ENCODE results near the gene SREBF2.
"Not testable (repeated sequence)": the region's sequence is repeated elsewhere in the genome, so short reads cannot be mapped to it uniquely, and the experiment has no call there.

The SREBF2 gene

DNA sequence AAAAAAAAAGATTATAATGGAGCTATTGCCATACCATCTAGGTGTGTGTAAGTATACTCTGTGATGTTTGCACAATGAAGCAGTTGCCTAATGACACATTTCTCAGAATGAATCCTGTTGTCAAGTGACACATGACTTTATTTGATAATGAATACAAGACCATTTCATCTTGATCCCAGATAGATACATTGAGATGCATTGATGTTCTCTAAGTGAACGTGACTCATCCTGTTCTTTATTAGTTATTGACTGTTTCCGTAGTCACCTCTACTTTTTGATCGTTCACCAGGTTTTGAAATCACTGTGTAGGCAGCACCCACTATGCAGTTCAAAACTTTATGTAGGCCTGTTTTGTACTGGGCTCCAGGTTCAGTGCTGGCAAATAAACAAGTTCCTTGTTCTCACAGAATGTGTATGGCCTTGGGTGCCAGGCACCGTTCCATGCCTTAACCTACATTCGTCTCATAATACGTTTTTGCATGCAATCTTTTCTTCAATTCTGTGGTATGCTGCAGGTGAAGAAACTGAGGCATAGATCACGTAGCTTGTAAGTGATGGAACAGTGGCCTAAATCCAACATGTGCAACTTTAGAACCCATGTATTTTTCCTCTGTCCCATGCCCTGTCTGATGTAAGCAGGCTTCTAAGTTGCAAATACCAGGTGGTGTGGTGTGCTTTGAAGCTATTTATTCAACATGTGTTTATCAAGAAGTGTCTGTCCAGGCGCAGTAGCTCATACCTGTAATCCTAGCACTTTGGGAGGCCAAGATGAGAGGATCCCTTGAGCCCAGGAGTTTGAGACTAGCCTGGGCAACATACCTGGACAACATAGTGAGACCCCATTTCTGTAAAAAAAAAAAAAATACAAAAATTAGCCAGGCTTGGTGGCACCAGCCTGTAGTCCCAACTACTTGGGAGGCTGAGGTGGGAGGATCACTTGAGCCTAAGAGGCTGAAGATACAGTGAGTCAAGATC is 10.4 kb downstream of the SREBF2 start:
- DNase-seq (ENCODE audit: low spot score) = no peak

DNA sequence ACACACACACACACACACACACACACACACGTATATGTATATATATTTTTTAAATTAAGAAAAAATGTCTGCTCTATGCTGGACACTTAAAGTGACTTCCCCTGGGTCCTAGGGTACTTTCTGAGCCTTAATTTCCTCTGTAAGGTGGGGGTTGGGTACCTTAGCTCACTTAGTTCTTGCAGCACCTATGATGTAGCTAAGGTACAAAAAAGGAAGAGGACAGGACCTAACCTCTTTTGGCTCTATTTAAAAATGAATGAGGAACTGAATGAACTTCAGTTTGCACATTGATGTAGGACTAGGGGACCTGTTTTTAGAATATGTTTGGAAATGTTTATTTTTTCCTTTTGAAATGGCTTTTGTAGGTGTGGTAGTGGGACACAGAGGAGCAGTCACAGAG is 11.1 kb downstream of the SREBF2 start:
- DNase-seq (ENCODE audit: low spot score) = no peak

DNA sequence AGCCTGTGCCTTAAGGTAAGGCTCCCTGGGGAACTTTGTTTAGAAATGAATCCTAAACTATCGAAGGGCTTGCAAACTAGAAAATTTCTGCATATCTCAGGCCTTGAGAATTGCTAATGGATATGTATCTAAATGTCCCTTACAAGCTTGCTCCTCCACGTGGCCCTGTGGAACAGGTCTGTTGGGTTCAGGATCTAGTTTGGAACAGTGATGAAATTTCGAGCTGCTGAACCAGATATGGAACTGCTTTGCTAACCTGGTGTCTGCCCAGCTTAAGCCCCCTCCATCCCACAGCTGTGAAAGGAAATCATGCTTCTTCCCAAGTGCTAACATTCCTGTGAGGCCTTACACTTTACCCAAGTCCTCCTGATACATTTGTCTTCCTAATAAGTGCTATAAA is 11.6 kb downstream of the SREBF2 start:
- no peak for DNase-seq (ENCODE audit: low spot score)

DNA sequence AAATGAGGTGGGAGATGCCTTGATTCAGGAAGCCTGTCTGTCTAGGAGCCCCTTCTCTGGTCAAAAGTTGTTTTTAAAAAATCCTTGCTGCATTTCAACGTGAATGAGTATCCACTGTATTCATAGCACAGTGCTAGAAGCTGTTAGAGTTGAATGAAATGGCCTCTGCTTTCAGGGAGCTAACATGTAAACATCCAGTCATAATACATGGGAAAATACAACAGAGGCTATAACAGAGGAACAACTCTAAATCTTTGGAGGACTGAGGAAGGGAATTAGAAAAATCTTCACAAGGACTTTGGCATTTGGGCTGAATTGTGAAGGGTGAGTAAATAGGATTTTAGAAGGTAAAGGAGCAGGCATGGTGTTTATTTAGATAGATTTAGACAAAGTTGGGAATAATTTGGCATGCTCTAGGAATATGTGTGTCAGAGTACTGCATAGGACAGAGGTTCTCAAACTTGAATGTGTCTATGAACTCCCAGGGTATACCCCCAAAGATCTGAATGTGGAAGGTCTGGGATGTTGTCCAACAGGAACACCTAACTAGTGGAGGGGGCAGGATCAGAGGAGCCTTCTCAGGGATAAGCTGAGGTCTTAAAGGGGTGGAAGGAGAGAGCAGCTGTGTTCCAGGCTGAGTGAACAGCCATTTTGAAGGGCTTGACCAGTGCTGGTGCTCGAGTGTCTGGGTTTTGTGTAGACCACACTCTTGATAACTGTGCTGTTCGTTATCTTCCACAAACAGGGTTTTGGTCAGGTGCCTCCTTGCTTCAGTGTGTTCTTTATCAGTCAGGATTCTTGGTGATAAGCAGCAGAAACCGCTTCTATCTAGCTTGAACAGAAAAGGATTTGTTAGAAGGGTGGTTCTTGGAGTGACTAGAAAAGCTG is 12.7 kb downstream of the SREBF2 start:
- no peak for DNase-seq (ENCODE audit: low spot score)

DNA sequence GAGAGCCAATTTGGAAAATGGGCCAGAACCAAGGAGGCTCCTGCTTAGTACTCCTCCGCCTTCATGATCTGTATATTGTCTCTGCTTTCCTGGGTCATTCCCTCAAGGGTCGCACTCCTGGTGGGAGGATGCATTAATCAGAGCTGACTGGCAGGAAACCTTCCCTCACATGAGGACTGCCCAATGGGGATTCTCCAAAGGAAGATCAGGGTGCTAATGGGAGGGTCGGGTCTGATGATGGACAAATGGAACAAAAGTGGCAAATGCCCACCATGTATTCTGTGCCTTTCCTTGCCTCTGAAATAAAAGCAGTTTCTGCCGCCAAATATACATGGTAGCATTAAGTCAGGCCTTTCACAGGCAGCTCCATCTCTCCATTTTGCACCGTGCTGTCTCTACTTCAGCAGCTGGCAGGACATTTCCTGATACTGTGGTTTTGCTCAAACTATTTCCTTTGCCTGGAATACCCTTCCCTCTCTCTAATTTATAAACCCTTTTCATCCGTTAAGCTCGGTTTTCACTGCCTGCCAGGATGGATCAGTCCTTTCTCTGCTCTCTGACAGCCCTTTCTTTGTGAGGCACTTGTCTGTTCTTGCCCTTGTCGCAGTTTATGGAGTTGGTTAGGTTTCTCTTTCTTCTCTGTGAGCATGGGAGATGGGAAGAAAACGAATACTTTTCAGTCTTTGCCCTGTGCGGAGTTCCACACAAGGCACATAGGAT is 13.5 kb downstream of the SREBF2 start:
- DNase-seq (ENCODE audit: low spot score) = no peak

DNA sequence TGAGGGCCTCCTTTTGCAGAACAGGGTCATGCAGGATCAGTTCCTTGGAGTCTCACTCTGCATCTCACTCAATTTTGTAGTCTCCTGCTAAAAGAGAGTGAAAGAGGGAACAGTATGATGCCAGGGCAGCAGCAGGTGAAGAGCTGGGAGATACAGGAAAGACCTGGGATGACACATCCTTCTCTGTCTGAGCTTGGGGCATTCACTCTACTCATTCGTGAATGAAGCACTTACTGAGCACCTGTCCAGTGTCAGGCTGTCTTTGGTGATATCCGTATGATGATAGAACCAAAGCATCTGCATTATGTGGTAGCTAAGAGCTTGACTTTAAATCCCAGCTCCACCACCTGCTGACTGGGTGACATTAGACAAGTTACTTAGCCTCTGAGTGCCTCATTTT is 14.4 kb downstream of the SREBF2 start:
- DNase-seq (ENCODE audit: low spot score) = no peak

DNA sequence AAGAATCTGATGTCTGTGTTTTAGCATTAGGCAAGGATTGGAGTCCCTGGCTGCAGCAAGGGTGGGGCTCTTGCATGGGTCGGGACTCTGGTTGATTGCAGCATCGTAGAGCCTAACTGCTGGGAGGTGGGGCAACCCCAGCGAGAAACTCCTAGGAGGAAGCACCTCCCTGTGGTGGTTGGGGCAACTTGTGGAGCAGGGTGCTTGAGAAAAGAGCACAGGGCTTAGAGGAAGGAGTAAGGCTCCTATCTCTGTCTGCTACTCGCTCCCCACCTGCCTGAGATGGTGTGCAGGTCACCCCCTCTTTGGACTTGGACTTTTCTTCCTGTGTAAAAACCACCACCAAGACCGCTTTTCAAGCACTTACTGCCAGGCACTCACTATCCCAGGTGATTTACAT is 15.6 kb downstream of the SREBF2 start:
- no peak for DNase-seq (ENCODE audit: low spot score)

DNA sequence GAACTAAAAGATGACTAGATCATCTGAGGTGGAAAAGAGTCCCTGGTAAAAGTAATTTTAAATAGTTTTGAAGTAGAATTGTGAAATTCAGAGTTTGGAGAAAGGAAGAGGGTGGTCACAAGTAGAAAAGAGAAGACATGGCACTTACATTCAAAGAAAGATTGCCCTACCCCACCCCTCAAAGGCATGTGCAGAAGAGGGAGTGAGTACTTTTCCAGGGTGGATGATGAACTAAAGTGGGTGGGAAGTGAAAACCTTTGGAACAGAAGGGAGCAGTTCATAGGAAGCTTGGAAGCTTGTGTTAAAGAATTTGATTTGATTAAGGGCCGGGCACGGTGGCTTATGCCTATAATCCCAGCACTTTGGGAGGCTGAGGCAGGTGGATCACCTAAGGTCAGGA is 23.6 kb downstream of the SREBF2 start:
- no peak for DNase-seq (ENCODE audit: low spot score)

DNA sequence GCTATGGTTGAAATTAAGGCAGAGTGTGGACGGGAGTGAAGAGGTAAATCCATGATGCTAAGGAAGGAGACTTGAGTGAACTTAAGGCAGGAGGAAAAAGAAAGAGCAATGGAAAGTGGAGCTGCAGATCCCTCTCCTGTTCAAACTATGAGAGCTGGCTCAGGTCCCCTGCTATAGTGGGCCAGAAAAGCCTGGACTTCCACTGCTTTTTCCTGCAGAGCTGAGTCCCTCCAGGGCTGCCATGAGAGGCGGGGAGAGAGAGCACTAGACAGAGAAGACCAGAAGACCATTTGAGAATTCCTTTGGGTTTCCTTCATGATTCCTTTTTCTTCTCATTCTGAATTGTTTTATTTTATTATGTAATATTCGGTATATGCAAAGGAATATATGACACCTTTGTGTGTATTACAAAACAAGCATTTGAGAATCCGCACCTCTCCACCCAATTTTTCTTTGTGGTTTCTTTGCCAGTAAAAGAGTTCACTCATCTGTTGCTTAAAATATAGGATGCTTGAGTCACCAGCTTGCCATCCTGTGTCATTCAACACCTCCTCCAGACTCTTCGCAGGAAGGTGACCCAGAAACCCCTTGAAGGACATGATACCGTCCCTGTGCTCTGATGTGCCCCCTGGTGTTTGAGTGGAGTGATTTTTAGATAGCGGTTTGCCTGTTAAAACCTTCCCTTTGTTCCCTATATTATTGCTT is 24.4 kb downstream of the SREBF2 start:
- DNase-seq (ENCODE audit: low spot score) = peak; percentile 77

DNA sequence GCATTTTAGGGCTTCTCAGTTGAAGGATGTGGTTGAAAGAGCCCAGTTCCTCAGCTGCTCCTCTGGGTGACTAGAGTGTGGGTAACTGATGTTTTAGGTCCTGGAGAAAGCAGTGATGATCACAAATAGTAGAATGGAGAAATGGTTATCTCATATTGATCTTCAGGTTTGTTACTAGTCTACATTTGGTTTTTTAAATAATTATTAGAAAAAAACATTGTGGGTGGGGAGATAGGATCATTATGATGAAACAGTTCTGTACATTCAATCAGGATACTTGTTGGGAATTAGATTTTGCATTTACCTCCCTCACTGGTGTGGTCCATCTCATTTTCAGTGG is 24.9 kb downstream of the SREBF2 start:
- DNase-seq (ENCODE audit: low spot score) = no peak

DNA sequence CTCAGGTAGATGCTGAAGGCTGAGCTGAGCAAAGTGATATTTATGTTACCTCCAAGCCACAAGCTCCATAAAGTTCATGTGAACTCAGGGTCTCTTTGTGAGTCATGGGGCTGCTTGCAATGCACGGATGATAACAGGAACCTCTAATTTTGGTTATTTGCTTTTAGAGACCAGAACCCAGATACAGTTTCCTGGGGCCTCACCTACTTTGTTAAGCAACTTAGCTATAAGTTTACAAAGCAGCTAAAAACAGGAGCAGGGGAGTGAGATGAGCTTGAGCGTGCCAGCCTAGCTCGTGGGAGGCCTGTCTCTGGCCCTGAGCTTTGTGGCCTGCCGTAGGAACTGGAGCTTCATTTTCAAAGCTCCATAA is 29.2 kb downstream of the SREBF2 start:
- no peak for DNase-seq (ENCODE audit: low spot score)

DNA sequence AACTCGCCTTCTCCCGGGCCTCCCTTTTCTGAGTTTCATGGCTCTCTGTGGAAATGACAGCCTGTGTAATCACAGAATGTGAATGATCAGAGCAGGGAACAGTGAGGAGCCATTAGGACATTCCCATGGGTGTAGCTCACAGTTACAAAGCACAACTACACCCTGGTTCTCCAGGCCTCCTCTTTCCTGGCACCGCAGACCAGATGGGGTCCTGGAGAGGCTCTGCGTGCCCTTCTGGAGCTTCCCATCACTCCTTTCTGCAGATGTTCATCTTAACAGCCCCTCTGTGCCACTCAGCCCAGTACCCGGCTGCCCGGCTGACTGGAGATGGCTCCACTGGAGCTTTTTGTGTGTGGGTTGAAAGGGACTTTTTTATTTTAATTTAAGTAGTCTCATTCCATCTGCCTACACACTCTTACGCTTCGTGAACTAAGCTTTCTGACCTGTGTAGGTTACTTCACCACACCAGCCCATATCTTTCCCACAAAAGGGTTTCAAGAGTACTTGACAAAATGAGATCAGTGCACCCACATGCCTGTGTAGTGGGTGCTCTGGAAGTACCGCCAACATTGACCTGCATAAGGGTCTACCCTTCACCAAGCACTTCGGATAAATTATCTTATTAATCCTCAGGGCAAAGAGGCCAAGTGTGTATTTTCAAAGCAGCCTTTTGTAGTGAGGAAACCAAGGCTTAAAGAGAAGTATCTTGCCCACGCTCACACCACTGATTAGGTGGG is 29.8 kb downstream of the SREBF2 start:
- DNase-seq (ENCODE audit: low spot score) = no peak

DNA sequence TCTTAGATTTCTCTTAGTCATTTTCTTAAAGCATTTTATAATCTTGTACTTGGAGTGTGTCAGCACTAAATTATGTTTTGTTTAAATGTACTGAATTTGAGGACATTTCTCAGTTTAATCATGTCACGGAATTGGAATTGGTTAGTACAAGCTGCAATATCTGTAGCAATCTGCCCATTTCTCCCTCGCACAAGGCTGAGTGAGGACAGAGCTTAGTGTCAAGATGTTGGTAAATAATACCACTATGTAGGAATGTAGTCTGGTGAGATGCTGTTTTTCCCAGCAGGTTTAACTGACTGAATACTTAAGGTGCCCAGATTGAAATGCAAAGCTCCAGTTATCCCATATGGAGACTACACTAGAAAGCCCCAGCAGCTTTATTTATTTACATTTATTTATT is 30.6 kb downstream of the SREBF2 start:
- no peak for DNase-seq (ENCODE audit: low spot score)

DNA sequence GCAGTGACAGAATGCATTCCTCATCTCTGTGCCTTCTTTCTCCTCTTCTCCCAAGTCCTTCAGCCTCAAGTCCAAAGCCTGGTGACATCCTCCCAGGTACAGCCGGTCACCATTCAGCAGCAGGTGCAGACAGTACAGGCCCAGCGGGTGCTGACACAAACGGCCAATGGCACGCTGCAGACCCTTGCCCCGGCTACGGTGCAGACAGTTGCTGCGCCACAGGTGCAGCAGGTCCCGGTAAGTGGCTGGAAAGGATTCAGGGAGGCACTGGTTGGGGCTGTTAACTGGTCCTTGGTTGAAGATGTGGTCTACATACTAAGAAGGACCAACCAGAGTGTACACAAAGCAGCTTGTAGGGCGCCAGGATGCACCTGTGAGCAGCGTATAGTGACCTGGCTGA is 35.7 kb downstream of the SREBF2 start:
- DNase-seq (ENCODE audit: low spot score) = no peak

DNA sequence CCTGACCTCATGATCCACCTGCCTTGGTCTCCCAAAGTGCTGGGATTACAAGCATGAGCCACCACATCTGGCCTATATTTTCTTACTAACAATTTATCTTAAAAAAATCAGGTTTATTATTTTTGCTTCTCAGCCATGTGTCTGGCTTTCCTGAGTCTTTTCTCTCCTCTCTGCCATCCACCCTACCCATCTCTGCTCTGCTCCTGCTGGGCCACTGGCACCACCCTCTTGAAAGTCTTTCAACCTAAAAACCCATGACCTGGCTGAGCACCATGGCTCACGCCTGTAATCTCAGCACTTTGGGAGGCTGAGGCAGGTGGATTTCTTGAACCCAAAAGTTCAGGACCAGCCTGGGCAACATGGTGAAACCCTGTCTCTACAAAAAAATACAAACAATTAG is 37.2 kb downstream of the SREBF2 start:
- DNase-seq (ENCODE audit: low spot score) = not testable (repeated sequence)

DNA sequence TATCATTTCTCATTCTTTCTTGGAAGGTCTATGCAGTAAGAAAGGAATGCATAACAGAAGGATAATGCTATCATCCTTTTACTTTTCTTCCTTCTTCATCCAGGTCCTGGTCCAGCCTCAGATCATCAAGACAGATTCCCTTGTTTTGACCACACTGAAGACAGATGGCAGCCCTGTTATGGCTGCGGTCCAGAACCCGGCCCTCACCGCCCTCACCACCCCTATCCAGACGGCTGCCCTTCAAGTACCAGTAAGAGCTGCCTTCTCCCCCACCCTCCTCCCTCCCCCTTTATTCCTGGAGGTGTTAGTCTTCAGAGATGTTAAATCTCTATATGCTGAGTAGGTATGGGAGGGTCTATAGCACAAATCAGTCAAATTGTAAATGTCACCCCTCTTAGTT is 37.9 kb downstream of the SREBF2 start:
- no peak for DNase-seq (ENCODE audit: low spot score)

DNA sequence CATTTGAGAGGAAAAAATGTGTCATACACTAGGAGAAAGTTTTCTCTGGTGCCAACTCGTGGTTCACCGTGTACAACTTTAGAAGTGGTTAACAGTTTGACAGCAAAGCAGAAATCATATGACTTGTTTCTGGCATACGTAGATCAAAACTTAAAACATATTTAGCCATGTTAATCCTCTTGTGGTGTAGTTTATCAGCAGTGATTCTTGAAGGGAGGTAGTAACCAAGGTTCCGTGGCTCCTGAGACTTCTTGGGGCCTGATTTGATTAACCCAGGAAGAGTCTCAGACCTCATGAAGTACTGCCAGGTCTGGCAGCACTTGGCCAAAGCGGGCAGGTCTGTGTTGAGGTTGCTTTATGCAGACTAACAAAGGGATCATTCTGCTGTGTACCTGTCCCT is 40.5 kb downstream of the SREBF2 start:
- DNase-seq (ENCODE audit: low spot score) = no peak

DNA sequence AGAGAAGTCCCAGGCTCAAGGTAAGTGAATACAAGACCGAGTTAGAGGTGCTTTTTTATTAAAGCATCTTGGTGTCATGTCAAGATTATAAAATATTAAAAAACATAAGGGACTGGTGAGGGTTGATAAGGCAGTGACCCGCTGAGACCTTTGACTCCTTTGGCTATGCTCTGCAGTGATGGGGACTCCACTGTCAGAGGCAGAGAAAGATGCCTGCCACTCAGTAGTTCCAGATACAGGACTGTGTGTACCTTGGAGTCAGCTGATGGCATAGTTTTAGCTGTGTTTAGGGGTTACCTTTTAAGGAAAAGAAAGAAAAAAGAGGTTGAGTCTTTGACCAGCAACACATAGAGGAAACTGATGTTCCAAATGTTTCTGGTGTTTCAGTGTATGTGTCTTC is 41.2 kb downstream of the SREBF2 start:
- DNase-seq (ENCODE audit: low spot score) = no peak

DNA sequence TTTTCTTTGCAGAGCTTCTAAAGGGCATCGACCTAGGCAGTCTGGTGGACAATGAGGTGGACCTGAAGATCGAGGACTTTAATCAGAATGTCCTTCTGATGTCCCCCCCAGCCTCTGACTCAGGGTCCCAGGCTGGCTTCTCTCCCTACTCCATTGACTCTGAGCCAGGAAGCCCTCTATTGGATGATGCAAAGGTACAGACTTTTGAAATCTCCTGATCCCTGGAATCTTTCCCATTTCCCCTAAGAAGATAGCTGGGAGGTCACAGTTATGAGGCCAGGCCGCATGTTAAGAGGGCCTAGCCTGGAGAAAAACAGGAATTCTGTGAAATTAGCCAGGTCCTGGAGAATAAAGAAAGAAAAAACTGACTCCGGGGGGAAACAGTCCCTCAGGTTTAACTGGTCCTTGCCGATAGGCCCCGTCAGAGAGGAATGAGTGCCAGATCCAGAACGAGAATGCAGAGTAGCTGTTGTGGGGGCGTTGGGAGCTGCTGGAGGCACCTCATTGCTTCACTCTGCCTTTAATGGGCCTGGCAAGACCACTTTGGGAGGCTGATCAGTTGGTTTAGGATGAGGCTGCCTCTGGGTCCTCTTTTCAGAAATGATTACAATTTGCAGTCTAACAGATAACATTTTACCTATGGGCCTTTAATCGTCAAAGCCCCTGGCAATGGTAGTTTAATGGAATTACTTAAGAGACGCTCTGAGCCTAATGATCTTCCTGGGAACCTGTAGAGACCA is 42.8 kb downstream of the SREBF2 start:
- no peak for DNase-seq (ENCODE audit: low spot score)

DNA sequence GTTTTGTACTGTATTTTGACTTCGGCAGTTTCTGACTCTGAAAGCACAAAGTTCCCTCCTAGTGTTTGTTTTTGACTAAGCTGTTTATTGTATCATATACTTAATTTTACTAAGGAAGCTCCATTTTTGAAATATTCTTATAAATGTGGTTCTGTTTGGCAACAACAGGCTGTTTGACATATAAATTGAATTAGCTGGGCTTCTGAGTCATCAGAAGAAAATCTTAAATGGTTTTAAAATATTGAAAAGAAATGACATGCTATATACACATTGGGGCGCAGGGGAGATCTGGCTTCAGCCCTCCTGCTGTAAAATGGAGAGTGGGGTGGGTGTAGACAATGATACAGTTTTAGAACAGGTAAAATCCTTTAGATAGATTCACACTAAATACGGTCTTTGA is 43.4 kb downstream of the SREBF2 start:
- no peak for DNase-seq (ENCODE audit: low spot score)

DNA sequence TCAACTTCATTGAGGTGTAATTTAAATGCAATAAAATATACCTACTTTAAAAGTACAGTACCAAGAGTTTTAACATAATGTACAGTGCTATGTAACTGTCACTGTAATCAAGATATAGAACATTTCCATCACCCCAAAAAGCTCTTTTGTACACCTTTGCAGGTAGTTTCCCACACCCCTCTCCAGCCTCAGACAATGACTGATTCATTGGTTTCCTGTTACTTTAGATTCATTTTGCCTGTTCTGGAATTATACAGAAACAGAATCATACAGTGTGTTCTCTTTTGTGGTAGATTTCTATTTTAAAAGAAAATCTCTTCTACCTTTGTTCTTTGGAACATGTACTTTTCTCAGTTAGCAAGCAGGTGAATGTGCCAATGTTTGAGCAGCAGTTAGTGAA is 43.8 kb downstream of the SREBF2 start:
- no peak for DNase-seq (ENCODE audit: low spot score)
